Measurements from ENCODE around the gene HELZ.
"Not testable (repeated sequence)": the region's sequence is repeated elsewhere in the genome, so short reads cannot be mapped to it uniquely, and the experiment has no call there.

The HELZ gene

DNA sequence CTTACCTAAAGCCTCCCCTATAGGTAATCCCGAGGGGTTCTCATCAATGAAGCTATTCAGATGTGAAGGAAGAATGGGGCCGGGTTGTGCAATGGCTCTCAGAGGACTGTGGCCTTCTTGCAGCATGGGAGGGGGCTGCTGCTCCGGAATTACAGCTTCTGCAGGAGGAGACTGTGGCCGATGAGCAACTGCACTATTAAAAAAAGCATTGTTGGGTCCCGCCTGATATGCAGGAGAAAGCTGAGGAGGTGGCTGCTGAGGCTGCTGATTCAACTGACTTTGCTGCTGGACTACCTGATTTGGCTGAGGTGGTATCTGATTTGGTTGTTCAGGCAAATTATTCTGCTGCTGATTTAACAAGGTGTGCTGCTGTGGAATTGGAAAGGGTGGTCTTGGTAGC lies 135.9 kb downstream of the HELZ start:
- no peak for DNase-seq

DNA sequence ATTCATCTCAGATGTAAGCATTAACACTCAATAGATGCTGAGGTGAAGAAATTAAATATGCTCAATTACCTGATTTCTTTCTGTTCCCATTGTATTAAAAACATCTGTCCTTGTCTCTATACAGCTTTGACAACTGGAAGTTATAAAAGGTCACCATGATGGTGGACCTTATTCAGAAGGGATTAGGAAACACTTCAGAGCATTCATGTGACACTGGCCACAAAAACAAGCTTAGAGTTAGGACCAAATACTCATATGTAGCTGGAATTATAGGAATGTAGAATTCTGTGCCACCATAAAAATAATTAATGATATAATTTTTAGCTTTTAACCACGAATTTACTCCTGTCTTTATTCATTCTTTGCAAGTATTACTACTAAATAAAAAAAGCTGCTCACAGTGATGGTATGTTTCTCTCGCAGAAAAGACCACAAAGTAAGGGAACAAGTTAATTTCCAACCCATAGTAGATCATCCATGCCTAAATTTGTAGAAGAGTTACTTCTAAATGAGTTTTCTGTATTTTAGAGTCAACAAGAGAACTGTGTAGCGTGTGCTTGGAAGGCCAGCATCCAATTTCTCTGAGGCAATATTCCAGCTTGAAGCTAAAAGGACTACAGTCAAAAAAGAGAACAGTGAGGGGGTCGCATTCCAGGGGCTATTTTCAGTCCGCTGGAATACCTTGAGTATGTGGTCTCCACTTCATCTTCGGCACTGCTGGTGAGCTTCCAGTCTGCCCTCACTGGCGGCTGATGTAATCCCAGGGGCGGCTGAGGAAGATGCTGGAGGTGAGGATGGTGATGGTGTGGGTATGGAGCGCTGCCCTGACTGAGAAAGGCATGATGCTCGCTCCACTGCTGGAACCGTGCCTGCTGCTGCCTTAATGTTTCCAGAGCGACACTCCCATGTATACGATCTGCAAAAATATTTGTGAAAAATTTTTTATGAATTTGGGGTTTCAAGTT lies 136.9 kb downstream of the HELZ start:
- no peak for DNase-seq

DNA sequence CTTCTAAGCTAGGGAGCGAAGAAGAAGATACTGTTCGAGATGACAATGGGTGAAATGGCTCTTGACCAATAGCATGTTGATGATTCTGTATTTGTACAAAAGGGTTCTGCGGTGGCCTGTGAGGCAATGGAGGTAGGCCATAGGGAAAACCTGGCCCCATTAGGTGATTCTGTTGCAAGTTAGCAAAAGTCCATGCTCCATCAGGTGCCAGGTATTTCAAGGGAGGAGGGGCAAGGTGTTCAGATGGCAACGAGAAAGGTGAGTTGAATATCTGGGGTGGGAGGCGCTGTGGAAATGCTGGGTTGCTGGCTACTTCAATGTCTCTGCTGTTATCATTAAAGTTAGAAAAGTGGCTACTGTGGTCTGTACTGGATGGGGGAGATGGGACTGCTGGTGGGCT lies 137.8 kb downstream of the HELZ start:
- no peak for DNase-seq

DNA sequence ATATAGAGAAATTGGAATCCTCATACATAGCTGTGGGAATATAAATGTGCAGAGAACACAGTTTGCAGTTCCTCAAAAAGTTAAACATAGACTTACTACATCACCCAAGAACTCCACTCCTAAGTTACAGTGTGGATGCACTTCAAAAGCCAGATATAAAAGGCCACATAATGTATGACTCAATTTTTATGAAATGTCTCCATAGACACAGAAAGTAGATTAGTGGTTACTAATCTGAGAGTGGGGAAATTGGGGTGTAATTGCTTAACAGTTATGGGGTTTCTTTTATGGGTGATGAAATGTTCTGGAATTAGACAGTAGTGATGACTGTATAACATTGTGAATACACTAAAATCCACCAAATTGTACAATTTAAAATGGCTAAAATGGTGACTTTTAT lies 139.8 kb downstream of the HELZ start:
- DNase-seq = no peak

DNA sequence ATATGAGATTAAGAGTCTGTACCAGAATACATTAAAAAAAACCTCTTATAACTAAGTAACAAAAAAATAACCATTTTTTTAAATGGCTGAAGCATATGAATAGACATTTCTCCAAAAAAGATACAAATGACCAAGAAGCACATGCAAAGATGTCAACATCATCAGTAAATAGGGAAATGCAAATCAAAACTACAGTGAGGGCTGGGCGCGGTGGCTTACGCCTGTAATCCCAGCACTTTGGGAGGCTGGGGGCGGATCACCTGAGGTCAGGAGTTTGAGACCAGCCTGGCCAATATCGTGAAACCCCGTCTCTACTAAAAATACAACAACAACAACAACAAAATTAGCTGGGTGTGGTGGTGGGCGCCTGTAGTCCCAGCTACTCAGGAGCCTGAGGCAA lies 140.4 kb downstream of the HELZ start:
- DNase-seq = not testable (repeated sequence)

DNA sequence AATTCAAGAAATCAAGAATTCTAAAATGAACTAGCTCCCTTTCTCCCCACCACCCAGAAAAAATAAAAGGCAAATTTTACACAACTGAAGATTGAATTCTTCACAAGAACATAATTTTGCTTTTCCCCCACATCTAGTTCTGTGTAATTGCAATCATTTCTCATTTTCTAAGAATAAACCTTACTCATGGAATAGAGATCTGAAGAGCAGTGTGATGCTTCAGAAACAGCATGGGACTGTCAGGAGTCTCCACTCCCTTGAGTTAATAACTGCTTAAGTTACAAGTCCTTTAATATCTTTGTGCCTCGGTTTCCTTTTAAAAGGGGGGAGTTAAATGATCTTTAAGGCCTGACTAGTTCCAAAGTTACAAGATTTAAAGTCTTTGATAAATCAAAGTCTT lies 147.0 kb downstream of the HELZ start:
- no peak for DNase-seq

DNA sequence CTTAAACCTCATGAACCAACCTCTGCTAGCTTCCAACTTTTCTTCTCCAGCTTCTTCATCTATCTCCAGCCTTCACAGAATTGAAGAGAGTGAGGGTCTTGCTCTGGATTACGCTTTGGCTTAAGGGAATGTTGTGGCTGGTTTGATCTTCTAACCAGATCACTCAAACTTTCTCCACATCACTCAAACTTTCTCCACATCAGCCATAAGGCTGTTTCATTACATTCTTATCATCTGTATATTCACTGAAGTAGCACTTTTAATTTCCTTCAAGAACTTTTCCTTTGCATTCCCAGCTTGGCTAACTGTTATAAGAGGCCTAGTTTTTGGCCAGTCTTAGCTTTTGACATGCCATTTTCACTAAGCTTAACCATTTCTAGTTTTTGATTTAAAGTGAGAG lies 148.4 kb downstream of the HELZ start:
- no peak for DNase-seq

DNA sequence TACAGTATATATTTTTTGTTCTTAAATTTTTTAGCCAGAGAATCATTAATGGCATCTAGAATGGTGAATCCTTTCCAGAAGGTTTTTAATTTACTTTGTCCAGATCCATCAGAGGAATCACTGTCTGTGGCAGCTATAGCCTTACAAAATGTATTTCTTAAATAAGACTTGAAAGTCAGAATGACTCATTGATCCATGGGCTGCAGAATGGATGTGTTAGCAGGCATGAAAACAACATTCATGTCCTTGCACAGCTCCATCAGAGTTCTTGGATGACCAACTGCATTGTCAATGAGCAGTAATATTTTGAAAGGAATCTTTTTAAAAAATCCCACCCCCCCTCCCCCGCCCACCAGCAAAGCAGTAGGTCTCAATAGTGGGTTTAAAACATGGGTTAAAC lies 149.2 kb downstream of the HELZ start:
- no peak for DNase-seq

DNA sequence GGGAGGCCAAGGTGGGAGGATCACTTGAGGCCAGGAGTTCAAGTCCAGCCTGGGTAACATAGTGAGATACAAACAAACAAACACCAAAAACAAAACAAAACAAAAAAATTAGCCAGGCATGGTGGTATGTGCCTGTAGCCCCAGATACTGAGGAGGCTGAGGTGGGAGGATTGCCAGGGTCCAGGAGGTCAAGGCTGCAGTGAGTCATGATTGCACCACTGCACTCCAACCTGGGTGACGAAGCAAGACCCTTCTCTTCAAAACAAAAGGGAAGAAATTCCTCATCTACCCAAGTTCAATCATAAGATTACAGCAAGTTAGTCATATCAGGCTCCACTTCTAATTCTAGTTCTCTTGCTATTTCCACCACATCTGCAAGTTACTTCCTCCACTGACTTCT lies 149.7 kb downstream of the HELZ start:
- not testable (repeated sequence) for DNase-seq

DNA sequence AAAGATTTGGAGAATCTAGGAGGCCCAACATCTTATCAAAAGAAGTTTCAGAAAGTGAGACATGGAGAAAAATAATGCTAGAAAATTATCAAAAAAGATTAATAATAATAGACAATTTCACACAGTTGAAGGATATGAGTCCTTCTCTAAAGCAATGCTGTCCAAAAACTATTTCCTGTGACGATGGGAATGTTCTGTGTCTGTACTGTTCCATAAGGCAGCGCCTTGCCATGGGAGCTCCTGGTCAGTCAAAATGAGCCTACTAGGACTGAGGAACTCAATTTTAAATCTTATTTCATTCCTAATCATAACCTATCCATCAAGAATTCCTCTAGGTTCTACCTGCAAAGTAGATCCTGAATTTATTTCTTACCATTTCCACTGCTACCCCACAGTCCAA lies 151.6 kb downstream of the HELZ start:
- no peak for DNase-seq

DNA sequence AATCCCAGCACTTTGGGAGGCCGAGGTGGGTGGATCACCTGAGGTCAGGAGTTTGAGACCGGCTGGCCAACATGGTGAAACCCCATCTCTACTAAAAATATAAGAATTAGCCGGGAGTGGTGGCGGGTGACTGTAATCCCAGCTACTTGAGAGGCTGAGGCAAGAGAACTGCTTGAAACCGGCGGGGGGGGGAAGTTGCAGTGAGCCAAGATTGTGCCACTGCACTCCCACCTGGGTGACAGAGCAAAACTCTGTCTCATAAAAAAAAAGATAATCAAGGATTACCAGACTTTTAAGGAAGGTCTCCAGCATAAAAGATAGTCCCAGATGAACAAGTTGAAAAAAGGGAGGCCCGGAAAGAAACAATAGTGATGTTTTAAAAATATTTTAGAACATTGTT lies 152.3 kb downstream of the HELZ start:
- not testable (repeated sequence) for DNase-seq

DNA sequence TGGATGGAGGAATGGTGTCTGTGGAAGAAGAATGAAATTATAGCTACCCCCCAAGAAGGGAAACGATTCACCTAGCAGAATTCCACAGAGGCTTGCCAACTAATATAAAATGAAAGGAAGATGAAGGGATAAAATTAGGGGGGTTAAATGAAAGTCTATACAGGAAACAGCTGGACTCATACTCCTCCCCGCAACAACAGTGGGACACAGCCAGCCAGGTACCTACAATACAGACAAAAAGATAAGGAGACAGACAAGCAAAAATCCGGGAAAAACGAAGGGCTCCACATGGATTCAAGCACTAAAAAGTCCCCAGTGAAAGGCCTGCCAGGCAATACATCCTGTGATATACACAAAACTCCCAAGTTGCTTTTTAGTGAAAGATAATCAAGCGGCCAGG lies 152.7 kb downstream of the HELZ start:
- no peak for DNase-seq

DNA sequence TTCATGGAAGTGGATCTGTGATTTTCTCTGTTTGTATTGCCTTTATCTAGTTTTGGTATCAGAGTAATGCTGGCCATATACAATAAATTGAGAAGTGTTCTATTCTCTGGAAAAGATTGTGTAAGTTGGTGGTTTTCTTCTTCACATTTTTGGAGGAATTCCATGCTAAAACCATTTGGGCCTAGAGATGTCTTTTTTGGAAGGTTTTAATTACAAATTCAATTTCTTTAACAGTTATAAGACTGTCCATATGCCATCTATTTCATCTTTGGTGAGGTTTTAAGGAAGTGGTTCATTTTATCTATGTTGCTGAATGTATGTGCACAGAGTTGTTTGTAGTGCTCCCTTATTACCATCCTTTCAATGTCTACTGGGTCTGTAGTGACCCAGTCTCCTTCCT lies 154.7 kb downstream of the HELZ start:
- no peak for DNase-seq

DNA sequence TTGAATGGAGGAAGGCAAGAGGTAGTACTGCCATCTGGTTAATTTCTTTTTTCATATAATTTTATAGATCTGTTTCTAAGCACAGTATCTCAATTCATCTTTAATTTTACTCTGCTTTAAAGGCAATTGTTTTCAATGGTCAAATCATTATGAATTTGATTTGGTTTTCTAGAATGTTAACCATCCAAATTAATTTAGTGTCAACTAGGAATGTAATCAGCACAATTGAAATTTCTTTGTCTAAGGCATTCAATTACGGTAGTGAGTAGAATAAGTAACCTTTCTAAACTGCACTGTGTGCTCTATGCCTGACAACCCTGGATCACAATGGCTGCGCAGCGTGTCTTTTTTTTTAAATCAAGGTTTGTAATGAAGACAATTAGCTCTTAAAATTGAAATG lies 156.4 kb downstream of the HELZ start:
- no peak for DNase-seq

DNA sequence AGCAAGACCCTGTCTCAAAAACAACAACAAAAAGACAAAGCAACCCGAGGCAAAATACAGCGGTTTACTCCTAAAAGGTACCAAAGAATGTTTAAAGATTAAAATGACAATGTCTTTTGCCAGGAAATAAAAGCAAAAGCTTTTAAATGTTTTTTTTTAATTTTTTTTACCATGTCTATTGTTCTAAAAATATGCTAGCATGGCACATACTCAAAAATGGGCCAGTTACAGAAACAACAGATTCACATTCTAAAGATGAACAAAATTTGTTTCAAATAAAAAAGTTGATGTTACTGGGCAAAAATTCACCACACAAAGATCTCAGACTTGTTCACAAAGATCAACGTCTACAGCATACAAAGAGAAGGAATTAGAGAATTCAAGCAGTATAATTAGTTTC lies 159.6 kb downstream of the HELZ start:
- no peak for DNase-seq

DNA sequence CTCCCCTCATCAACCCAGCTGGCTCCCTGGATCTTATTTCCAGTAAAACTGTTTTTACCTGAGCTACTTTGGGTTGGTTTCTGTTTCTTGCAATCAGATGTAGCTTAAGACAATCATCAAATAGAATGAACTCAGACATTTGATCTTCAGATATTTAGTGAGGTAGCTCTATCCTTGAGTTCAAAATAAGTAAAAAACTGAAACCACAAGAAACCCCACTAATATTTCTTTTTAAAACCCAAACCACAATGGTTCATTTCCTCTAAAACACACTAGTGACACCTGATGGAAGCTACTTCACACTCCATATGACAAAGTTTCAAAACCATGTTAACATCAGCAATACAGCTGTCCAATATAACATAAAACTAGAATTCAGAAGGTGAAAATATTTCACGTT lies 162.9 kb downstream of the HELZ start:
- peak; percentile 51 for DNase-seq

DNA sequence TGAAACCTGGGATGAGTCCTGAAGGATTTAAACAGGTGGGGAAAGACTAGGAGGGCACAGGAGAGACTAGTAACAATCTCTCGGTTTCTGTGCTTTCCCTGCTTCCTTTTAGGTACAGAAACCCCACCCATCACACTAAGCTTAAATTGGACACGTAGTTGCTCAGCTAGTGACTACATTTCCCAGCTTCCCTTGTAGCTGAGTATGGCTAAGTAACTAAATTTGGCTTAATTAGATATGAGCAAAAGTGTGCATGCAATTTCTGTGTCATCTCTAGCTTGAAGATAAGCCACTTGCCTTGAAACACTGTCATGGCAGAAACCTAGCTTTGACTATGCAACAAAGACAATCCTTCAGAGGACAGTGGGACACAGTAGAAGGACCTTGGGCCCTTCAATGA lies 164.2 kb downstream of the HELZ start:
- peak; percentile 3 for DNase-seq

DNA sequence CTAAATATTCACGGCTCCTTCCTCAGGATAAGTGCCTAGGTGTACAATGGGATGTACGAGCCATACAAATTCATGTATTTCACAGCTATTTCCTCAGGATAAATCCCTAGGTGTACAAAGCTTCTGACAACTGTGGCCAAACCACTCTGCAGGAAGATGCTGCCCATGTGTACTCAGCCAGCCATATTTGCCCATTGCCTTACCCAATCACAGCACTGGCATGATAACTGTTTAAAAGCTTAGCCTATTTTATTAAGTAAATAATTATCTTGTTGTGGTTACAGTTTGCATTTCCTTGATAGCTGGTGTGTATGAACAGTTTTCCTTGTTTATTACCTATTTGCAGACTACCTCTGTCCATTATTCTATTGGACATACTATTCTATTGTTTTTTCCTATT lies 165.5 kb downstream of the HELZ start:
- DNase-seq = no peak

DNA sequence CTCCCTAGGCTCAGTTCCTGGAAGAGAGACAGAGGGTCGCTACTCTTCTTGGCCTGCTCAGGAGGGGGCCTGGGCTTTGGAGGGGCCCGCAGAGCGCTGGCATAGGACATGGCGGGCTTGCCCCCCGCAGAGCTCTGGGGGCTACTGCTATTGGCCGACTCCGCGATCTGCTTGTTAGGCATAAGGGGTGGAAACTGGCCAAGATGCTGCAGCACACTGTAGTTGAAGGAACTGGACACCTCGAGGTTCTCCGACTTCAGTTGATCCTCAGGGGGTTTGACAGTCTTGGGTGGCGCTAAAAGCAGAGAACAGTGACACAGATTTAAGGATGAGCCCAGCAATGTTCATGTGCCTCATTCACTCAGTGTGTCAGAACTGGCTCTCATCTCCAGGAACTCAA lies 166.7 kb downstream of the HELZ start:
- no peak for DNase-seq

DNA sequence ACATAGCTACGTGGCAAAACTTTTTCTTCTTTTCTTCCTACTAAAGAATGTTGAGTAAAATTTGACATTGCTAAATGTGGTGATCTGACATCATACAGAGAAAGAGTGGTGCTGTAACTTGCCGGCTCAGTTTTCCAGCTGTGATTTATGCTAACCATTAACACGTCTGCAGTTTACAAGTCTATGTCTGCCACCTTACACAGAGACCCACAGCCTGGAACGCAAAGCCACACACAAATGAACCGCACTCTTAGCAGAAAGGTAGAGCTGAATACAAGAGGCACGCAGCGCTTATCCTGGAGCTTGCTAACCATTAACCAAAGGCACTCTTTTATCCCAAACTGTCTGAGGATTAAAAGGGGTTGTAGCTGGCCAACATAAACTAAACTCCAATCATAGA lies 168.7 kb downstream of the HELZ start:
- no peak for DNase-seq

DNA sequence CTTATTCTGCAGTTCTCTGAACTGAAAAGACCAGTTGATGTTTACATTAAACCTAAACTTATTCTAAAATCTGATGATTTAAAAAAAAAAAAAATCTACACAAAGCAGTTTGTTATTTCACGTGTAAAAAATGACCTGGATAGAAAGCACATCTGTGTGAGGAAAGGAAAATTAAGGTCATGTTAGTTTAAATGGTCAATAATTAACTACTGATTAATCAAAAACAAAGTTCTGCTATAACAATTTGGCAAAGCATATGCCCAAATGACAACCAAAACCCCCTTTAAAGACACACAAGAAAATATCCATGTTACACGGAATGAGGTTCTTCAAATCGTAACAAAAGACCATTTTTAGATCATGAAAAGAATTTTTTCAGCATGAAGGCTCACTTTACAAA lies 170.2 kb downstream of the HELZ start:
- no peak for DNase-seq

DNA sequence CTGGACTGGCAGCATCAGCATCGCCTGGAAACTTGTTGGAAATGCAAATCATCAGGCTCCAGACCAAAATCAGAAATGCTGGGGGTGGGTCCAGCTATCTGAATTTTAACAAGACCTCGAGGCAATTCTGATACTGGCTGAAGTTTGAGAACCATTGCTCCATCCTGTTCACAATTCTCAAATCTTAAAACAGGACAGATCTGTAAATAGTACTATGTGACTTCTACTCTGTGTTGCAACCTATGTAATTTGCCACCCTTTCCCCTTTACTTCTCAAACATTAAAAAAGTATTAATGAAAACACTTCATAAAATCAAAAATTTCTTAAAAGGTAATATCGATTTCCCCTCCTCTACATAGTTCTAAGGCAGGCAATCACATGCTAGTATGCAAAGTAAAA lies 172.1 kb downstream of the HELZ start:
- DNase-seq = no peak

DNA sequence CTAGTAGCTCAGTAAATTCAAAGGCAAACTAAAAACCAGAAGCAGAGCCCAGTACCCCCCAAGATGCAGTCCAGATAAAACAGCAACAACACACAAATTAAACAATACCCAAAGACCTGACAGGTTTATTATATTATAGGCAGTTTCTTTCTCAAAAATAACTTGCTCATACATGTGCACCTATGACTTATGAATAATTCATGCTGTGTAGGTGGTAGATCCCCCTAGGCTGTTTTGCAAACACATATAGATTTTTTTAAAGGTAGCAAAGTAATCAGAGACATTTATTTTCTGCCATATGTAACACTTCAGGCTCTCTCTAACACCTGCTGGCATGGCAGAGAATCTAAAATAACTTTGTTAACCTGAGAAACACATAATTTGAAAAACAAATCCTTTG lies 173.4 kb downstream of the HELZ start:
- no peak for DNase-seq

DNA sequence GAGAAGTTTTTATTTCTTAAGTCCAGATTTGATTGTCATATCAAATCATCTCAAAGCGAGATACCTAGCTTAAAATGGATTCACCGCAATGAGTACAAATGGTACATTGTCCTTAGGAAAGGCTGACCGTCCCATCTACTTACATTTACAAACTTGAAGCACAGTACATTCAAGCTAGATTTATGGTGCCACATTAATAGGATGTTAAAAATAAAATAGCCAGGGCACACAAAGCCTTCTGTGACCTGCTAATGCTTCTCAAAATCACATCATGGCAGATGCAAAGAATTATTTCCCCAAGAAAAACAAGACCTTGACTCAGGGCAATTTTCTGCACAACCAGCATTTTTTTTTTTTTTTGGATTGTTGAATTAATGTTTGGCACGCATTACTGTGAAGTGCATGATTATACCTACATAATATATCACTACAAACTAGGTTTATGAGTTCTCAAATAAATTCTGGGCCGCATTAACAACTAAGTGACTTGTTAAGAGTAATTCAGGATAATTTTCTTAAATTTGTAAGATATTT lies 175.3 kb downstream of the HELZ start:
- no peak for DNase-seq

DNA sequence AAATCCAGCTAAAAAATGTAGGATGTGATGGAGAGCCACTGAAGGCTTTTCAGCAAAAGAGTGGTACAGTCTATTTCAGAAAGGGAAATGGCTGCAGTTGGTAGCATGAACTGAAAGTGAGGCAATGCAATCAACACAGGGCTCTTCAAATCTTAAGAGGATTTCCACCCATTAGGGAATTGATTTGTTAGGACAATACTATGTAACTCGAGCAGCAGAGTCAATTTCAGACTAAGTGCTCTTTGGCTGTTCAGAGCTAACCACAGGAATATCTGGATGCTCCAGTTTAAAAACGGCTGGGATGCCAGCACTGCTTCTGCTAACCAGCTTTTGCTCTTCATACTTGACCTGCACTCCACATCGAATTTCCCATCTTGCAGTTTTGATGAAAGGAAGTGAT lies 176.0 kb downstream of the HELZ start:
- no peak for DNase-seq

Data from CD4-positive, alpha-beta T cell treated with Interleukin-10 for 1 hour (primary cell).